Measurements from ENCODE around the gene KLF7.

Gene KLF7

DNA sequence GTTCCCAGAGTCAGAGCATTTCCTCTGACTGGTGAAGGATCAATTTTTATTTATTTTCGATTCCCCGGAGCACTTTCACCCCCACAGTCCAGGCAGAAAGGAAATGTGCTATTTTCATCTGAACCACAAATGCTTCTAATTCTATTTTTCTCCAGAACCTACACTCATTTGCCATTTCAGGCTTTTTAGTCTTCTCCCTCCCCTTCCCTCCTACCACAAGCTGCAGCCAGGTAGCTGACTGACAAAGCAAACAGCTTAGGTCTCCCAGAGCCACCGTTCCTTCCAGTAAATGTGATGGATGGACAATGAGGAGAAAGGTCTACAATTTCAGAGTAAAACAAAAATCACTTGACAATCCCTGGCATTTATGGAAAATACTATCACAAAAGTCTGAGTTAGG is 76.9 kb downstream of the KLF7 start:
- no peak overlapping the region for H3K4me3 ChIP-seq (ENCODE audit: control insufficient read depth, low read depth, low read length)
- DNase-seq (ENCODE audit: low read depth): no peak
- TF ChIP-seq, protein P1, sequence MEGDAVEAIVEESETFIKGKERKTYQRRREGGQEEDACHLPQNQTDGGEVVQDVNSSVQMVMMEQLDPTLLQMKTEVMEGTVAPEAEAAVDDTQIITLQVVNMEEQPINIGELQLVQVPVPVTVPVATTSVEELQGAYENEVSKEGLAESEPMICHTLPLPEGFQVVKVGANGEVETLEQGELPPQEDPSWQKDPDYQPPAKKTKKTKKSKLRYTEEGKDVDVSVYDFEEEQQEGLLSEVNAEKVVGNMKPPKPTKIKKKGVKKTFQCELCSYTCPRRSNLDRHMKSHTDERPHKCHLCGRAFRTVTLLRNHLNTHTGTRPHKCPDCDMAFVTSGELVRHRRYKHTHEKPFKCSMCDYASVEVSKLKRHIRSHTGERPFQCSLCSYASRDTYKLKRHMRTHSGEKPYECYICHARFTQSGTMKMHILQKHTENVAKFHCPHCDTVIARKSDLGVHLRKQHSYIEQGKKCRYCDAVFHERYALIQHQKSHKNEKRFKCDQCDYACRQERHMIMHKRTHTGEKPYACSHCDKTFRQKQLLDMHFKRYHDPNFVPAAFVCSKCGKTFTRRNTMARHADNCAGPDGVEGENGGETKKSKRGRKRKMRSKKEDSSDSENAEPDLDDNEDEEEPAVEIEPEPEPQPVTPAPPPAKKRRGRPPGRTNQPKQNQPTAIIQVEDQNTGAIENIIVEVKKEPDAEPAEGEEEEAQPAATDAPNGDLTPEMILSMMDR (IDR thresholded peaks at IDR 0.05; ENCODE audit: control insufficient read depth, insufficient read depth, low read depth, low read length, missing control alignments): no peak

- TF ChIP-seq, protein P1 (IDR thresholded peaks at IDR 0.05; ENCODE audit: control insufficient read depth, insufficient read depth, low read depth, low read length, missing control alignments): no peak
- no peak for DNase-seq (ENCODE audit: low read depth)
- no peak overlapping the region for H3K4me3 ChIP-seq (ENCODE audit: control insufficient read depth, low read depth, low read length)
Observed at GRCh38 chr2:207088276-207088675, 77.5 kb downstream of the KLF7 start.

- TF ChIP-seq, protein P1 (IDR thresholded peaks at IDR 0.05; ENCODE audit: control insufficient read depth, insufficient read depth, low read depth, low read length, missing control alignments): no peak
- no peak for DNase-seq (ENCODE audit: low read depth)
- H3K4me3 ChIP-seq (ENCODE audit: control insufficient read depth, low read depth, low read length): no peak overlapping the region
Observed at GRCh38 chr2:207087046-207087902, 78.5 kb downstream of the KLF7 start.

GRCh38 chr2:207086136-207086535 is 79.6 kb downstream of the KLF7 start:
- TF ChIP-seq, protein P1 (IDR thresholded peaks at IDR 0.05; ENCODE audit: control insufficient read depth, insufficient read depth, low read depth, low read length, missing control alignments): no peak
- H3K4me3 ChIP-seq (ENCODE audit: control insufficient read depth, low read depth, low read length): no peak overlapping the region
- DNase-seq (ENCODE audit: low read depth): no peak

DNA sequence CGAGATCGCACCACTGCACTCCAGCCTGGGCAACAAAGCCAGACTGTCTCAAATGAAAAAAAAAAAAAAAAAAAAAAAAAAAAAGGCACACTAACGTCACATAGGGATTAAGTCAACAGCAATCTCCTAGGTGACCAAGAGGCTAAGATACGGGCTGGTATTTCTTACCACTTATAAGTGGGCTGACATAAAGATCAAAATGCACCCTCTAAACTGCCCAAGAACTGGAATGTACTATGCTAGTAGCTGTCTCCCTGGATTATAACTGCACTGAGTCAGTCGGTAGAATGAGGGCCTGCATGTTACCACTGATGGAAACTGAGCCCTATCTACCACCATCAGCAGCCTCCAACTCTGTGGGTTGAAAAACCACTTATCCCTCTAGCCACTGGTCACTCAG is 80.6 kb downstream of the KLF7 start:
- TF ChIP-seq, protein P1 (IDR thresholded peaks at IDR 0.05; ENCODE audit: control insufficient read depth, insufficient read depth, low read depth, low read length, missing control alignments): no peak
- DNase-seq (ENCODE audit: low read depth): no peak
- no peak overlapping the region for H3K4me3 ChIP-seq (ENCODE audit: control insufficient read depth, low read depth, low read length)

GRCh38 chr2:207083361-207084110 is 82.2 kb downstream of the KLF7 start:
- H3K4me3 ChIP-seq (ENCODE audit: control insufficient read depth, low read depth, low read length): no peak overlapping the region
- DNase-seq (ENCODE audit: low read depth): no peak
- TF ChIP-seq, protein P1 (IDR thresholded peaks at IDR 0.05; ENCODE audit: control insufficient read depth, insufficient read depth, low read depth, low read length, missing control alignments): no peak
